NCI-H146 treated with DMSO at 0.1 percent for 48 hours (cell line): Measurements from ENCODE around the gene ACSS3.
A peak's percentile ranks its signal among the peaks of the same experiment; 100 is the strongest.
"Not testable (repeated sequence)": the region's sequence is repeated elsewhere in the genome, so short reads cannot be mapped to it uniquely, and the experiment has no call there.

Source experiments
- DNase-seq: peaks from one replicate; lab custom pipeline; 2025; ENCODE audit not compliant: unreplicated experiment; lab: John Stamatoyannopoulos, UW

Gene ACSS3

GRCh38 chr12:81164827-81165226 lies 86.9 kb downstream of the ACSS3 start:
- no peak for DNase-seq

- DNase-seq = no peak
These were observed 88.9 kb downstream of the ACSS3 start for GRCh38 chr12:81166790-81167189.

GRCh38 chr12:81167694-81168093 lies 89.8 kb downstream of the ACSS3 start:
- no peak for DNase-seq

DNA sequence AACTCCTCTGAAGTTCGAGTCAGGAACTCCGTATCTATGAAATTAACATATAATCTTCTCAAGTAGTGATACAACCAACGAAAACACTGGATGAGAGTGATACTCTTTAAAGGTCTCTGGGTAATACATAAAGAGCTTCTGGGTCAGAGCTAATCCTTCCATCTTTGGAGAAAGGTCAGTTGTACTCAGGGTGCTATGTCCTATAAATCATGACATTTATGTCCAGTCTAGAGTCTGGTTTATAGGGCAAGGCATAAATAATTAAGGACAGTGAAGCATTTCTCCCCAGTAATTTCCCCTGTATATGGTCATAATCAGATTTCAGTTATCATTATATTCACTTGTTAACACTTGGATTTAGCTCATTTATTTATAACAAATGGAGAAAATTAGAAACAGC lies 90.6 kb downstream of the ACSS3 start:
- DNase-seq = no peak

DNA sequence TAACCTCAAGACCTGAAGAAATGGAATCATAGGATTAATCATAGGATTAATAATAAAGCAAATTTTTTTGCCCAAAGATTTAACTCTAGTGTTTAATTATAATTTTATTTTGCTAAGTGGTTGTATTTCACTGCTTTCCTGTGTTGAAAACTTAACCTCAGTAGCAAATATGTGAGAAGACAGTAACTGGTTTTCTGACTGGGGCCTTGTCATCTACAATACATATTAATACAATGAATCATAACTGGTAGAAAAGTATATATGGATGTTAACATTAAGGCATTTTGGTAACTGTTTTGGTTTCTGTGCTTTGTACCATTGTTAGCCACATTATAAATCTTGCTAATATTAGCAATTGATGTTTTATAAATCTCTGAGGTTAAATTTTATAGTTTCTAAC lies 92.2 kb downstream of the ACSS3 start:
- no peak for DNase-seq

GRCh38 chr12:81172851-81173250 lies 95.0 kb downstream of the ACSS3 start:
- DNase-seq = no peak

DNA sequence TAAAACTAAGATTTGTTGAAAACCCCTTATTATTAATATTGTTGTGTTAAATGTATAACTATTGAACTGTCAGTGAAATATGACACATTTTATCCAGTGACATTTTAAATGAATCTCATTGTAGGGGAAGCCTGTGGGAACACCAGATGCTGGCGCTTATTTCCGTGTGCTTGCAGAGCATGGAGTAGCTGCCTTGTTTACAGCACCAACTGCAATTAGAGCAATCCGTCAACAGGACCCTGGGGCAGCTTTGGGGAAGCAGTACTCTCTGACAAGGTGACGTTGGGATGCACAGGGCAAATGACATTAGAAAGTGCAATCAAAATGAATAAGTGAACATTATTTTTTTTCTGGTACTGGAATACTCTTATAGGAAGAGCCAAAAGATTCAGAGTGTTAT lies 96.8 kb downstream of the ACSS3 start:
- DNase-seq = no peak

GRCh38 chr12:81176796-81177195 lies 98.9 kb downstream of the ACSS3 start:
- no peak for DNase-seq

- no peak for DNase-seq
These were observed 103.8 kb downstream of the ACSS3 start for GRCh38 chr12:81181691-81182090.

DNA sequence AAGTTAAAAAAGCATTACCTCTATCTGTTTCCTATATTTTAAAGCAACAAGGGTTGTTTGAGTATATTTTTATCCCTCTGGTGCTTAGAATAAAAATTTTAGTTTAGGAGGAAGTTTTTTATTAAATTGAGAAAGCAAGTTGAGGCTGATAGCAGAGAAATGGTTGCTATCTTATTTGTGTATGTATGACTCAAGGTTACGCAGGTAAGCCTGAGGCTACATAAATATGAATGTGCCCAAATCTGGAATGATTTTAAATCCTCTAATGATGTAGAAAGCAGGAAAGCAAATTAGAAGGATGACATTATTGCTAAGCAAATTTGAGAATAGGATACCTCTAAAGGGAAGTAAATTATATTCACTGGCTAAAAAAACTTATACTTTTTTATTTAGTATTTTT lies 109.8 kb downstream of the ACSS3 start:
- DNase-seq = no peak

DNA sequence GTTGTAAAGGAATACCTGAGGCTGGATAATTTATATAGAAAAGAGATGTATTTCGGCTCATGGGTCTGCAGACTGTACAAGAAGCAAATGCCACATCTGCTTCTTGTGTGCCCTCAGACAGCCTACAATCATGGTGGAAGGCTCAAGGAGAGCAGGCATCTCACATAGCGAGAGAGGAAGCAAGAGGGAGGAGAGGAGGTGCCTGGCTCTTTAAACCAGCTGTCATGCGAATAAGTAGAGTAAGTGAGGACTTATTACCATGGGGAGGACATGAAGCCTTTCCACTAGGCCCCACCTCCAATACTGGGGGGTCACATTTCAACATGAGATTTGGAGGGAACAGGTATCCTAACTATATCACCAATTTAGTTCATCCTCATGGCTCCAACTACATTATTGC lies 118.7 kb downstream of the ACSS3 start:
- DNase-seq = no peak

DNA sequence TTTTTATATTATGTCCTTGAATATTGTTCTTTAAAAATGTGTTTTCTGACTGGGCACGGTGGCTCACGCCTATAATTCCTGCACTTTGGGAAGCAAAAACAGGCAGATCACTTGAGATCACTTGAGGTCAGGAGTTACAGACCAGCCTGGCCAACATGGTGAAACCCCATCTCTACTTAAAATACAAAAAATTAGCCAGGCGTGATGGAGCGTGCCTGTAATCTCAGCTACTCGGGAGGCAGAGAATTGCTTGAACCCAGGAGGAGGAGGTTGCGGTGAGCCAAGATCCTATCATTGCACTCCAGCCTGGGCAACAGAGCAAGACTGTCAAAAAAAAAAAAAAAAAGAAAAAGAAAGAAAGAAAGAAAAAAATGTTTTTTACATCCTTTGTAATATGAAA lies 122.7 kb downstream of the ACSS3 start:
- not testable (repeated sequence) for DNase-seq

- DNase-seq = no peak
These were observed 125.9 kb downstream of the ACSS3 start for GRCh38 chr12:81203671-81204204.

DNA sequence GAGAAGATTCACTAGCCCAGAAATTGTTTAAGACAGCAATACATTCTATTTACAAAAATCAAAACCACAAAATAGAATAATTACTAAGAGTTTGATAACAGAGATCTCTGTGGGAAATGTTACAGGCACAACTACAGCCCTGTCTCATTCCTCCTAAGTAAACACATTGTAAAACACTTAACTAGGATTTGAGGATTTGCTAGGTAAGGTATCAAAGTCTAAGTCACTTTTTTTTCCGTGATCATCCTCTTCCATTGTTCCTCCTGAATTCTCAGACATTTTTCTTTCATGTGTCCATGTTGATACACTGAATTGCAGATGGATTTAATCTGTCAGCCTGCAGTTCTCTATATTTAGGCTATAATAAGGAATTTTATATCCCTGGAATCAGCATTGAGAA lies 127.5 kb downstream of the ACSS3 start:
- DNase-seq = no peak

GRCh38 chr12:81206429-81206828 lies 128.6 kb downstream of the ACSS3 start:
- DNase-seq = peak; percentile 90

DNA sequence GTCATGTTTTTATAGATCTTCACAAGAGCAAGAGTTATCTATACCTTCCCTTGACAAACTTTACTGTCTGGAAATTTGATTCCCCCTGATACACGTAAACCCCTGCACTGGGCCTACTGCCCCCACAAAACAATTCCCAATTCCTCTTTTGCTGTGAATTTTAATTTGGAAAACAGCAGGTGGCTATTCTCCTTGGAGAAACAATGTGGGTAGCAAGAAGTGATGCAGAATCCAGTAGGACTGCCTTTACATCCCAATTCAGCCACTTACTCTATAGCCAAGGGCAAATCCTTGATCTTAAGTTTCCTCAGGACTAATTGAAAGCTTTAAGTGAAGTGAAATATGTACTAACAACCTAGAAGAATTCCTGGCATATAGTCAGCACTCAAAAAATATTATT lies 129.3 kb downstream of the ACSS3 start:
- DNase-seq = no peak

GRCh38 chr12:81207664-81208063 lies 129.8 kb downstream of the ACSS3 start:
- DNase-seq = peak; percentile 68

GRCh38 chr12:81208187-81208911 lies 130.5 kb downstream of the ACSS3 start:
- DNase-seq = peak; percentile 62

GRCh38 chr12:81209012-81209411 lies 131.1 kb downstream of the ACSS3 start:
- DNase-seq = peak; percentile 44

- peak; percentile 83 for DNase-seq
These were observed 131.9 kb downstream of the ACSS3 start for GRCh38 chr12:81209772-81210225.

- DNase-seq = no peak
These were observed 133.4 kb downstream of the ACSS3 start for GRCh38 chr12:81211306-81211705.

- no peak for DNase-seq
These were observed 135.3 kb downstream of the ACSS3 start for GRCh38 chr12:81212996-81213696.
